Transverse colon (tissue), 3 donors: ENCODE data around the gene UBAC2.

Experiments used
- EP300 ChIP-seq: sonication (generic); formaldehyde crosslinking; IDR thresholded peaks from one replicate; pipeline ENCODE4 v1.6.1; 2017; ENCODE audit warnings: antibody characterized with exemption, low read depth
- POLR2A ChIP-seq: fragments of 450-650 bp; IDR thresholded peaks from one replicate; pipeline ENCODE4 v1.6.1; 2016; ENCODE audit warnings: antibody characterized with exemption, mild to moderate bottlenecking, moderate library complexity
- TF ChIP-seq, protein P1 (sequence below), 5 experiments: fragments of 200-600 bp in 3 of 5; fragments of 450-650 bp in 2 of 5; sonication (generic) in 3 of 5; IDR thresholded peaks; 1 replicate in 2 of 5; 2 replicates in 3 of 5; pipeline ENCODE4 v1.5.1; 2016 to 2017; ENCODE audit warnings: antibody characterized with exemption in 5 of 5, inconsistent platforms in 3 of 5, mild to moderate bottlenecking in 2 of 5, moderate library complexity in 1 of 5

DNA sequence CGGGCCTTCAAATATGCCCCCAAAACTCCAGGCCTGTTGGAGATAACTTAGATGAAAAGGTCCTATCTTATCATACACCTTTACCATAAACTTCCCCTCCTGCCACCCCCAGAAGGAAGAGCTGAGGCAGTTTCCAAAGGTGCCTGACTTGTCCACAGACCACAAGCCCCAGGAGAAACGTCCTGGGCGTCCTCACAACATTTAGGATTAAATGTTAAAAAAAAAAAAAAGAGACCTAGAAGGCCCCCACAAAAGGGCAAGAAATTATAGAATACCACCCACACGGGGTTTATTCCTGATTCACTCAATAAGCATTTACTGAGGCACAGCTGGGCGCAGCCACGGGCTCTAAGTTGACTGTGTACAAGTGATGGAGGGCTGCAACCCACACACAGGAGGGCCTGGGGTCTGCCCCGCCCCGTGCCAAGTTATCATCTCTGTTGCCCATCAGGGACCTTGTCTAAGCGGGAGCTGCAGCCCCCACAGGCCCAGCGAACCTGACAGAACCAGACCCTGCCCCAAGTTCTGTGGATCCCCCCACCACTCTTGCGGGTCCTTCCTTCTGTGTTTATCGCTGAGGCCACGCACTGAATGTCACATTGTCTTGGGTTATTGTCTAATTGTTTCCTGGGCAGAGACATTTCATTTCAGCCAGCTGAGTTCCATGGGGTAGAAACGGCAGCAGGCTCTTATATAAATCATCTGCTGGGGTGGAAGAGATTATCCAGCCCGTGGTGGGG, 217.6 kb downstream of the UBAC2 start:
- TF ChIP-seq EP300 (no peak), POLR2A (no peak)
- TF ChIP-seq, protein P1, sequence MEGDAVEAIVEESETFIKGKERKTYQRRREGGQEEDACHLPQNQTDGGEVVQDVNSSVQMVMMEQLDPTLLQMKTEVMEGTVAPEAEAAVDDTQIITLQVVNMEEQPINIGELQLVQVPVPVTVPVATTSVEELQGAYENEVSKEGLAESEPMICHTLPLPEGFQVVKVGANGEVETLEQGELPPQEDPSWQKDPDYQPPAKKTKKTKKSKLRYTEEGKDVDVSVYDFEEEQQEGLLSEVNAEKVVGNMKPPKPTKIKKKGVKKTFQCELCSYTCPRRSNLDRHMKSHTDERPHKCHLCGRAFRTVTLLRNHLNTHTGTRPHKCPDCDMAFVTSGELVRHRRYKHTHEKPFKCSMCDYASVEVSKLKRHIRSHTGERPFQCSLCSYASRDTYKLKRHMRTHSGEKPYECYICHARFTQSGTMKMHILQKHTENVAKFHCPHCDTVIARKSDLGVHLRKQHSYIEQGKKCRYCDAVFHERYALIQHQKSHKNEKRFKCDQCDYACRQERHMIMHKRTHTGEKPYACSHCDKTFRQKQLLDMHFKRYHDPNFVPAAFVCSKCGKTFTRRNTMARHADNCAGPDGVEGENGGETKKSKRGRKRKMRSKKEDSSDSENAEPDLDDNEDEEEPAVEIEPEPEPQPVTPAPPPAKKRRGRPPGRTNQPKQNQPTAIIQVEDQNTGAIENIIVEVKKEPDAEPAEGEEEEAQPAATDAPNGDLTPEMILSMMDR (IDR thresholded peaks at IDR 0.05) = no peak
